PFSK-1 (cell line): ENCODE data around the gene ABCB10.

Source experiments
- SIN3A ChIP-seq: IDR thresholded peaks from 2 replicates; pipeline ENCODE4 v1.6.1; 2012; ENCODE audit warnings: mild to moderate bottlenecking, low read length, moderate library complexity, borderline replicate concordance; ENCODE audit not compliant: insufficient read depth
- TF ChIP-seq, protein P1 (sequence below), 2 experiments: IDR thresholded peaks; 2 replicates each; pipeline versions ENCODE4 v1.6.1 to v1.8.0; 2011 to 2012; ENCODE audit warnings: low read depth in 2 of 2, low read length in 2 of 2, control low read depth in 1 of 2, inconsistent platforms in 1 of 2, mild to moderate bottlenecking in 1 of 2, moderate library complexity in 1 of 2; ENCODE audit not compliant: insufficient read depth in 1 of 2

DNA sequence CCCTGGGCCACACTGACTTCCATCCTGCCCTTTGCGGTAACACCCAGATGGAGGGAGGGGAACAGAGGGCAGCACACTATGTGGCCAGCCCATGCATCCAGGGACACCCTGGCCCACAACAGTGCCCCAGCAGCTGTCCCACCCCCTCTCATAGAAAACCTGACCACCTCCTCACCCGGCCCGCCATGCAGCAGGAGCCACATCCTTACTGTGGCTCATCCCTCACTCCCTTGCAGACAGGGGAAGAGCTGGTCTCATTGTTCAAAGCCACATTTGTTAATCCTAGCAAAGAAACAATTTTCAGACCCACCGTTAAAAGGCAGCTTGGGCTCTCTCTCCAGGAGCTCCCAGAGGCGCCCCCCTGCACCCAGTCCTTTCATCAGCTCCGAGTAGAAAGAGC lies 27.2 kb downstream of the ABCB10 start:
- TF ChIP-seq SIN3A = no peak
- TF ChIP-seq, protein P1, sequence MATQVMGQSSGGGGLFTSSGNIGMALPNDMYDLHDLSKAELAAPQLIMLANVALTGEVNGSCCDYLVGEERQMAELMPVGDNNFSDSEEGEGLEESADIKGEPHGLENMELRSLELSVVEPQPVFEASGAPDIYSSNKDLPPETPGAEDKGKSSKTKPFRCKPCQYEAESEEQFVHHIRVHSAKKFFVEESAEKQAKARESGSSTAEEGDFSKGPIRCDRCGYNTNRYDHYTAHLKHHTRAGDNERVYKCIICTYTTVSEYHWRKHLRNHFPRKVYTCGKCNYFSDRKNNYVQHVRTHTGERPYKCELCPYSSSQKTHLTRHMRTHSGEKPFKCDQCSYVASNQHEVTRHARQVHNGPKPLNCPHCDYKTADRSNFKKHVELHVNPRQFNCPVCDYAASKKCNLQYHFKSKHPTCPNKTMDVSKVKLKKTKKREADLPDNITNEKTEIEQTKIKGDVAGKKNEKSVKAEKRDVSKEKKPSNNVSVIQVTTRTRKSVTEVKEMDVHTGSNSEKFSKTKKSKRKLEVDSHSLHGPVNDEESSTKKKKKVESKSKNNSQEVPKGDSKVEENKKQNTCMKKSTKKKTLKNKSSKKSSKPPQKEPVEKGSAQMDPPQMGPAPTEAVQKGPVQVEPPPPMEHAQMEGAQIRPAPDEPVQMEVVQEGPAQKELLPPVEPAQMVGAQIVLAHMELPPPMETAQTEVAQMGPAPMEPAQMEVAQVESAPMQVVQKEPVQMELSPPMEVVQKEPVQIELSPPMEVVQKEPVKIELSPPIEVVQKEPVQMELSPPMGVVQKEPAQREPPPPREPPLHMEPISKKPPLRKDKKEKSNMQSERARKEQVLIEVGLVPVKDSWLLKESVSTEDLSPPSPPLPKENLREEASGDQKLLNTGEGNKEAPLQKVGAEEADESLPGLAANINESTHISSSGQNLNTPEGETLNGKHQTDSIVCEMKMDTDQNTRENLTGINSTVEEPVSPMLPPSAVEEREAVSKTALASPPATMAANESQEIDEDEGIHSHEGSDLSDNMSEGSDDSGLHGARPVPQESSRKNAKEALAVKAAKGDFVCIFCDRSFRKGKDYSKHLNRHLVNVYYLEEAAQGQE (IDR thresholded peaks at IDR 0.05; ENCODE audit: insufficient read depth in 1 of 2, low read depth in 2 of 2, low read length in 2 of 2) = no peak
